DND-41 (cell line): ENCODE measurements around the gene NODAL.
A peak's percentile ranks its signal among the peaks of the same experiment; 100 is the strongest.

ENCODE experiments used
- ATAC-seq: fragments of 200-7000 bp; cut with Tn5 transposase; 3 replicates; pipeline ENCODE4 v1.9.1; 2021; ENCODE audit warnings: low read depth; ENCODE audit not compliant: insufficient read depth
- DNase-seq: peaks from one replicate; pipeline ENCODE4 v3.0.0-alpha.2; 2020
- H2AFZ ChIP-seq: 2 replicates; pipeline ENCODE4 v1.6.0; 2012; ENCODE audit warnings: low read depth, low read length
- H3K27ac ChIP-seq: 2 replicates; pipeline ENCODE4 v1.5.1; 2012; ENCODE audit warnings: low read length, inconsistent platforms
- H3K27me3 ChIP-seq: fragments of 200-600 bp; sonication (generic); 2 replicates; pipeline ENCODE4 v1.6.0; 2012; ENCODE audit warnings: low read length, mild to moderate bottlenecking, inconsistent platforms; ENCODE audit not compliant: insufficient read depth, poor library complexity
- H3K36me3 ChIP-seq: 2 replicates; pipeline ENCODE4 v1.5.1; 2012; ENCODE audit warnings: low read length, inconsistent platforms; ENCODE audit not compliant: insufficient read depth
- H3K4me1 ChIP-seq: 2 replicates; pipeline ENCODE4 v1.5.1; 2012; ENCODE audit warnings: mild to moderate bottlenecking, low read length; ENCODE audit not compliant: insufficient read depth
- H3K4me2 ChIP-seq: 2 replicates; pipeline ENCODE4 v1.6.0; 2012; ENCODE audit warnings: mild to moderate bottlenecking, moderate library complexity, low read length, inconsistent platforms; ENCODE audit not compliant: insufficient read depth
- H3K4me3 ChIP-seq, 2 experiments: fragments of 200-600 bp in 1 of 2; shearing (Covaris generic) in 1 of 2; 2 replicates each; pipeline ENCODE4 v1.5.1; 2012 to 2016; ENCODE audit warnings: inconsistent platforms in 2 of 2, low read length in 2 of 2, mild to moderate bottlenecking in 2 of 2, low read depth in 1 of 2, moderate library complexity in 1 of 2
- H3K79me2 ChIP-seq: 2 replicates; pipeline ENCODE4 v1.6.0; 2012; ENCODE audit warnings: low read length, inconsistent platforms; ENCODE audit not compliant: insufficient read depth
- H3K9ac ChIP-seq: 2 replicates; pipeline ENCODE4 v1.6.0; 2012; ENCODE audit warnings: low read depth, mild to moderate bottlenecking, inconsistent platforms, low read length, moderate library complexity
- H3K9me3 ChIP-seq: 2 replicates; pipeline ENCODE4 v1.5.1; 2012; ENCODE audit warnings: low read length, moderate library complexity, mild to moderate bottlenecking, inconsistent platforms; ENCODE audit not compliant: insufficient read depth, severe bottlenecking
- H4K20me1 ChIP-seq: 2 replicates; pipeline ENCODE4 v1.6.0; 2012; ENCODE audit warnings: low read length; ENCODE audit not compliant: insufficient read depth
- CTCF ChIP-seq: IDR thresholded peaks from 2 replicates; pipeline ENCODE4 v1.5.1; 2012; ENCODE audit warnings: borderline replicate concordance, low read length, moderate library complexity, mild to moderate bottlenecking; ENCODE audit not compliant: poor library complexity, severe bottlenecking; ENCODE audit errors: extremely low read depth
- EZH2 ChIP-seq: IDR thresholded peaks from 3 replicates; pipeline ENCODE4 v1.6.1; 2012; ENCODE audit warnings: borderline replicate concordance, low read depth, mild to moderate bottlenecking, moderate library complexity, low read length, inconsistent platforms; ENCODE audit not compliant: severe bottlenecking

NODAL gene

GRCh38 chr10:70482982-70483760 lies 41.7 kb upstream of the NODAL start:
- no peaks in the 10 kb centered on the region; the same call in 1 of the 2 replicates for H3K79me2 ChIP-seq
- H3K4me3 ChIP-seq = no peak overlapping the region
- no peak for TF ChIP-seq CTCF
- no peak for TF ChIP-seq EZH2
- H3K9ac ChIP-seq = no peak overlapping the region
- H3K36me3 ChIP-seq = peaks cover 3% of the 10 kb centered on the region
- H3K27ac ChIP-seq = no peak overlapping the region
- no peak overlapping the region for H3K4me2 ChIP-seq
- H3K4me1 ChIP-seq = peaks cover 31% of the 10 kb centered on the region
- no peak overlapping the region for H2AFZ ChIP-seq
- DNase-seq (no peak), ATAC-seq (no peak)
- H4K20me1 ChIP-seq = peaks cover 33% of the 10 kb centered on the region
- H3K9me3 ChIP-seq = no peaks in the 10 kb centered on the region
- no peaks in the 10 kb centered on the region for H3K27me3 ChIP-seq

DNA sequence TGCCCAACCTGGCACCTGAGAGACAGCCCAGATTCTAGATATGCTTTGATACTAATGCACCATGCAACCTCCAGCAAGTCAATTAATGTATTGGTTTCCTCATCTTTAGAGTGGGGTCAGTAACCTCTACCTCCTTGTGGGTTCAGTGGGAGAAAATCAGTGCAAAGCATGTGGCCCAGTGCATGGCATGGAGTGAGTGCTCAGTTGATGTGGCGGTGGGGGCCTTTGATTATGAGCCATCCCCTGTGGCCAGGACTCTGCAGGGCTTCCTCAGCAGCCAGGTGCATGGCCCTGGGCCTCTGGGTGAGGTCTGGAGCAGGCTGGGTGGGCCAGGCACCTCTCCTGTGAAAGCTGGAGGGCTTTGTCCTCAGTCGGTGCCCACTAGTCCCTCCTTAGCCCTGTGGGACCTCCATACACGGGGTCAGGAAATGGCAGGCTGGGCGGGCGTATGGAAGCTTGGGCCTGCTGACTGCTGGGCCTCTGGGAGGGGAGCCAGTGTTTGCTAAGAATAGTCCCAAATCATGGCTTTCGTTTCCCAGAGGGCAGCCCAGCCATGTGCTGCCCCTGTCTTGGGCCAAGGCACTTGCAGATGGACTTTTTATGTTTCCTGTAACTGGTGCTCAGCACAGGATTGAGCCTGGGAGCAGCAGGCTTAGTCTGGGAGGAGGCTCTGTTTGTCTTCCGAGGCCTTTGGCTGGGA lies 40.5 kb upstream of the NODAL start:
- Histone ChIP-seq H4K20me1 (peaks cover 39% of the 10 kb centered on the region), H3K27ac (no peak overlapping the region), H3K9me3 (no peaks in the 10 kb centered on the region), H3K36me3 (peaks cover 3% of the 10 kb centered on the region), H3K27me3 (no peaks in the 10 kb centered on the region), H3K9ac (no peak overlapping the region), H2AFZ (no peak overlapping the region), H3K4me2 (no peak overlapping the region), H3K4me3 (no peak overlapping the region), H3K79me2 (no peaks in the 10 kb centered on the region; the same call in 1 of the 2 replicates), H3K4me1 (peaks cover 41% of the 10 kb centered on the region)
- no peak for DNase-seq
- no peak for ATAC-seq
- TF ChIP-seq EZH2 = no peak
- no peak for TF ChIP-seq CTCF

GRCh38 chr10:70481105-70481504 lies 39.6 kb upstream of the NODAL start:
- Histone ChIP-seq H2AFZ (no peak overlapping the region), H3K27me3 (no peaks in the 10 kb centered on the region), H3K4me1 (peaks cover 41% of the 10 kb centered on the region), H4K20me1 (peaks cover 46% of the 10 kb centered on the region), H3K4me2 (peak overlapping the region; percentile 86), H3K9ac (no peak overlapping the region), H3K27ac (peak overlapping the region; percentile 65; the same call in 1 of the 2 replicates), H3K79me2 (no peaks in the 10 kb centered on the region; the same call in 1 of the 2 replicates), H3K9me3 (no peaks in the 10 kb centered on the region), H3K4me3 (peak overlapping the region in 1 of 2 experiments; percentile 62; a peak in 2 of 4 replicates), H3K36me3 (peaks cover 3% of the 10 kb centered on the region)
- ATAC-seq = no peak
- no peak for DNase-seq
- TF ChIP-seq EZH2 (no peak), CTCF (no peak)
